ENCODE results near the gene TMC7.
"Not testable (repeated sequence)": the region's sequence is repeated elsewhere in the genome, so short reads cannot be mapped to it uniquely, and the experiment has no call there.

Gene TMC7

DNA sequence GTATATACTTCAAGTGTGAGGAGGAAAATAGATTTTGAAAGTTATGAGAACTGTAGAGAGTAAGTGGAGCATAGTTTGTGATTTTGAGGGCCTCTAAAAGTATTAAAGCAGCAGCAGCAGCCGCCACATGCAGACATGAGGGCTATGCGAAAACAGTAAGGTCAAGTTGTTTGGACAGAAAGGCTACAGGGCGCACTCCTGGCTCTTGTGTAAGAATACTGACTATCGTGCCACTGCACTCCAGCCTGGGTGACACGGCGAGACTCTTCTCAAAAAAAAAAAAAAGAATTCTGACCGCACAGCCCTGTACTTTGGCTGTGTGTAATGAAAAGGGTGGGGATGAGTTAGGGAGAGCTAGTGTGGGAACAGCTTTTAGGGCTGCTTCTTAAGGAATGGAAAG, 10.4 kb downstream of the TMC7 start:
- not testable (repeated sequence) for H3K27me3 ChIP-seq (ENCODE audit: insufficient read depth, low read length); H2AFZ ChIP-seq (ENCODE audit: low read depth, low read length); H3K4me3 ChIP-seq (ENCODE audit: low read length); H3K36me3 ChIP-seq (ENCODE audit: insufficient read depth, low read length); H3K9me3 ChIP-seq (ENCODE audit: low read length); H3K4me1 ChIP-seq (ENCODE audit: insufficient read depth, low read length)

DNA sequence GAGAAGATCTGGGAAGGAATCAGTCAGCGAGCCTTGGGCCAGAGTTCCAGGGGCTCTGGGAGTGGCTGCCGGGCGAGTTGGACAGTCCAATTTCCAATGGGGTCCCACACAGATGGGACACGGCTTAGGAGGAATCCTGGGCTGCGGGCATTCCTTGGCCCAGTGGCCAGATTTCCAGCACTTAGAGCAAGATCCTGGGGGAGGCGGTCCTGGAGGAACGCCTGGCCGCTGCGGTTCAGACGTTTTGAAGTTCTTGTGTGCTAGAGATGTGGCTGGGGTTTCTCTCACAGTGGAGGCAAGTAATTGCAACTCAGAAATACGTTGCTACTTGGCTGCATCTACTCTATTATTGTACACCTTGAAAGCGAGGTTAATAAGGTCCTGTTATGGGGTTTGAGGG, 11.7 kb downstream of the TMC7 start:
- not testable (repeated sequence) for H3K4me3 ChIP-seq (ENCODE audit: low read length); H3K27me3 ChIP-seq (ENCODE audit: insufficient read depth, low read length); H3K9me3 ChIP-seq (ENCODE audit: low read length); H3K4me1 ChIP-seq (ENCODE audit: insufficient read depth, low read length); H3K36me3 ChIP-seq (ENCODE audit: insufficient read depth, low read length); H2AFZ ChIP-seq (ENCODE audit: low read depth, low read length)

DNA sequence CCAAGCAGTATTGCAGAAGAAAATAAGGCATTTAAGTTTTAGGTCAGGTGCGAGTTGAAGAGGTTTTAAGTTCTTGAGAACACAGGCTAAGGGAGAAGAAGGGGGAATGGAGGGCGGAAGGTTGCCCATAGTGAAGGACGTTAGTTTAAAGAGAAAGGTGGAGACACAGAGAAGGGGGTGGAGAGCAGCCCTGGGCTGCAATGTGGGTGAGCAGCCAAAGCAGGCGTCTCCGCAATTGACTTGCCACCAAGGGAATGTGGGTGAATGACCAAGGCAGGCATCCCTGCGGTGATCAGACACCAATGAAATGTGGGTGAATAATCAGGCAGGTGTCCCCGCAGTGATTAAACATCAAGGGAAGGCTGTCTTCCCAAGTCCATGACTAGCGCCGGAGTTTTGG, 12.8 kb downstream of the TMC7 start:
- not testable (repeated sequence) for H2AFZ ChIP-seq (ENCODE audit: low read depth, low read length); H3K9me3 ChIP-seq (ENCODE audit: low read length); H3K4me1 ChIP-seq (ENCODE audit: insufficient read depth, low read length); H3K4me3 ChIP-seq (ENCODE audit: low read length); H3K36me3 ChIP-seq (ENCODE audit: insufficient read depth, low read length); H3K27me3 ChIP-seq (ENCODE audit: insufficient read depth, low read length)

DNA sequence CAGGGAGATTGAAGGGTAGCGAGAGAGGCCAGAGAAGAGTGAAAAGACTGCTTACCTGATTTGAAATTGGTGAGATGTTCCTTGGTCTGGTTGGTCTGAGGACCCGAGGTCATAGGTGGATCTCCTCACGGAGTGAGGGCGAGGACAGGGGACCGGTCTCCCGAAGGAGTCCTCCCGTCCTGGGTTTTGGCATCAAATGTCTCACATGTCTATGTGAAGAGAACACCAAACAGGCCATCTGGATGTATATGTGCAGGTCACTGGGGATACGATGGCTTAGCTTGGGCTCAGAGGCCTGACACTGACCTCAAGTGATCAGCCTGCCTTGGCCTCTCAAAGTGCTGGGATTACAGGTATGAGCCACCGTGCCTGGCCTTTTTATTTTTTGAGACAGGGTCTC, 13.3 kb downstream of the TMC7 start:
- not testable (repeated sequence) for H3K36me3 ChIP-seq (ENCODE audit: insufficient read depth, low read length); H3K27me3 ChIP-seq (ENCODE audit: insufficient read depth, low read length); H3K4me1 ChIP-seq (ENCODE audit: insufficient read depth, low read length); H3K4me3 ChIP-seq (ENCODE audit: low read length); H2AFZ ChIP-seq (ENCODE audit: low read depth, low read length); H3K9me3 ChIP-seq (ENCODE audit: low read length)

DNA sequence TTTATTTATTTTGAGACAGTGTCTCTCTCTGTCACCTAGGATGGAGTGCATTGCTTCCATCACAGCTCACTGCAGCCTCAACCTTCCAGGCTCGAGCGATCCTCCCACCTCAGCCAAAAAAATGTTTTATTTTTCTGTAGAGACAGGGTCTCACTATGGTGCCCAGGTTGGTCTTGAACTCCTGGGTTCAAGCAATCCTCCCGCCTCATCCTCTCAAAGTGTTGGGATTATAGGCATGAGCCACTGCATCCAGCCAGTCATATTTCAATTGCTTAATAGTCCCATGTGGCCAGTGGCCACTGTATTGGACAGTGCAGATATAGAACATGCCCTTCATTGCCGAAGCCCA, 15.3 kb downstream of the TMC7 start:
- no peak overlapping the region for H2AFZ ChIP-seq (ENCODE audit: low read depth, low read length)
- H3K4me1 ChIP-seq (ENCODE audit: insufficient read depth, low read length) = no peaks in the 10 kb centered on the region
- no peaks in the 10 kb centered on the region for H3K27me3 ChIP-seq (ENCODE audit: insufficient read depth, low read length)
- H3K36me3 ChIP-seq (ENCODE audit: insufficient read depth, low read length) = no peaks in the 10 kb centered on the region
- H3K4me3 ChIP-seq (ENCODE audit: low read length) = no peak overlapping the region
- peaks cover 2% of the 10 kb centered on the region for H3K9me3 ChIP-seq (ENCODE audit: low read length)

DNA sequence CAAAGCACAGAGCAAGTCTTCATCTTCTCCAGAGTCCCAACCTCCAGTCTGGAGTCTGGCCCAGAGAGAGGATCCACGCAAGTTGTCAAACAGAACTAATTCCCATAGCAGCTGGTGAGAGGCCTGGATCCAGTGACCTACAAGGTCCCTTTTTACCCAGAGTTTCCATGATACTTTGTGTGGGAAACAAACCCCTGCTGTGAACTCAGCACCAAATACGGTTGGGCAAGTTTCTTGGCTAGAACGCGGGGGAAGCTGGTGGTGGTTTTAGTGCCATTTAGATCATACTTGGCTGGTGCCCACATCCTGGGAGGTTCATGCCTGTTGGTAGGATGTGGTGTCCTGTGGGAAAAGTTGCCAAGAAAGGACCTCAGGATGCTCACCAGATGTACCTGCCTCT, 18.1 kb downstream of the TMC7 start:
- no peak overlapping the region for H2AFZ ChIP-seq (ENCODE audit: low read depth, low read length)
- peaks cover 15% of the 10 kb centered on the region for H3K4me1 ChIP-seq (ENCODE audit: insufficient read depth, low read length)
- H3K27me3 ChIP-seq (ENCODE audit: insufficient read depth, low read length) = no peaks in the 10 kb centered on the region
- H3K36me3 ChIP-seq (ENCODE audit: insufficient read depth, low read length) = no peaks in the 10 kb centered on the region
- H3K4me3 ChIP-seq (ENCODE audit: low read length) = no peak overlapping the region
- H3K9me3 ChIP-seq (ENCODE audit: low read length) = peaks cover 2% of the 10 kb centered on the region

DNA sequence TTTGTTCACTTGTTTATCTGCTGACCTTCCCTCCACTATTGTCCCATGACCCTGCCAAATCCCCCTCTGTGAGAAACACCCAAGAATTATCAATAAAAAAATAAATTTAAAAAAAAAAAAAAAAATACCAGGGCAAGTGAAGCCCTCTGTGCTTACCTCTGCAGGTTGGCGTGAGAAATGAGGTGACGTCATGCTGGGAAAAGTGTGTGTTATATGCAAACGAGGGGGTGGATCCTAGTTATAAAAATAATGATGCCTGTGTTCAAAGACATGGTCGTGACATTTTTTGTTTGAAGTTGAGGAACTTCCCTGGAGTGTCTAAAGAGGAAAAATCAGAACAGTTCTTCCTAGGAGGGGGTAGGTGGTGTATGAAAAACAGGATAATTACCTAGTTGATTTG, 20.2 kb downstream of the TMC7 start:
- H3K36me3 ChIP-seq (ENCODE audit: insufficient read depth, low read length) = no peaks in the 10 kb centered on the region
- peaks cover 3% of the 10 kb centered on the region for H3K9me3 ChIP-seq (ENCODE audit: low read length)
- H3K27me3 ChIP-seq (ENCODE audit: insufficient read depth, low read length) = no peaks in the 10 kb centered on the region
- no peak overlapping the region for H3K4me3 ChIP-seq (ENCODE audit: low read length)
- no peak overlapping the region for H2AFZ ChIP-seq (ENCODE audit: low read depth, low read length)
- H3K4me1 ChIP-seq (ENCODE audit: insufficient read depth, low read length) = peaks cover 21% of the 10 kb centered on the region

DNA sequence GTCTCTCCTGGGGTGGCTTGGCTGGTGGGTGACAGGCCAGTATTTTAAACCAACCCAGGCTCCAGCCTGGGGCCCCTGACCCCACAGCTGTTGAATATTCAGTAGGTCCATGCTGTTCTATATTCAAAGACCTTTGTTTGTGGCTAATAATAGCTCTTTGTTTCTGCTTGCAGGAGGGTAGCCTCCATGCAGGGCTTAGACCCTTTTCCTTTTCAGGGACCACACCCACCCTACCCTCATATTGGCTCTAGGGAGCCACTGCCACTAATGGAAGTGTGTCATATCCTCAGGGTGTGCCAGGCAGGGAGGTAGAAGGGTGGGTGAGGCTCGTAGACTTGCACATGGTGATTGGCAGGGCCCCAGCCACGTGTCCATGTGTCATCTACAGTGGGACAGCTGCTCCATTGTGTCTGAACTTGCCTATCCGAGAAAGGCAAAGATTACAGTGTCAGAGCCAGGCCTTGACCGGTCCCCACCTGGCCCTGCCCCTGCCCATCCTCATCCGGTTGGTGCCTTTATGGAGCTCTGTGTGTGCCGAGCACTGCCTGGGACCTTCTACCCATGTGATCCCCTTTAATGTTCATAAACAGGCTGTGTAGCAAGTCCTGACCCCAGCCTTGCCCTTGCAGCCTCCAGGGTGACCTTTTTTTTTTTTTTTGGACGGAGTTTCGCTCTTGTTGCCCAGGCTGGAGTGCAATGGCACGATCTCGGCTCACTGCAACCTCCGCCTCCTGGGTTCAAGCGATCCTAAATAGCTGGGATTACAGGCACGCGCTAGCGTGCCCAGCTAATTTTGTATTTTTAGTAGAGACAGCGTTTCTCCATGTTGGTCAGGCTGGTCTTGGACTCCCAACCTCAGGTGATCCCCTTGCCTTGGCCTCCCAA, 22.1 kb downstream of the TMC7 start:
- Histone ChIP-seq H3K36me3 (ENCODE audit: insufficient read depth, low read length) (peaks cover 3% of the 10 kb centered on the region), H3K9me3 (ENCODE audit: low read length) (peaks cover 11% of the 10 kb centered on the region), H3K27me3 (ENCODE audit: insufficient read depth, low read length) (no peaks in the 10 kb centered on the region), H2AFZ (ENCODE audit: low read depth, low read length) (peak overlapping the region; percentile 46), H3K4me3 (ENCODE audit: low read length) (no peak overlapping the region), H3K4me1 (ENCODE audit: insufficient read depth, low read length) (peaks cover 21% of the 10 kb centered on the region)

DNA sequence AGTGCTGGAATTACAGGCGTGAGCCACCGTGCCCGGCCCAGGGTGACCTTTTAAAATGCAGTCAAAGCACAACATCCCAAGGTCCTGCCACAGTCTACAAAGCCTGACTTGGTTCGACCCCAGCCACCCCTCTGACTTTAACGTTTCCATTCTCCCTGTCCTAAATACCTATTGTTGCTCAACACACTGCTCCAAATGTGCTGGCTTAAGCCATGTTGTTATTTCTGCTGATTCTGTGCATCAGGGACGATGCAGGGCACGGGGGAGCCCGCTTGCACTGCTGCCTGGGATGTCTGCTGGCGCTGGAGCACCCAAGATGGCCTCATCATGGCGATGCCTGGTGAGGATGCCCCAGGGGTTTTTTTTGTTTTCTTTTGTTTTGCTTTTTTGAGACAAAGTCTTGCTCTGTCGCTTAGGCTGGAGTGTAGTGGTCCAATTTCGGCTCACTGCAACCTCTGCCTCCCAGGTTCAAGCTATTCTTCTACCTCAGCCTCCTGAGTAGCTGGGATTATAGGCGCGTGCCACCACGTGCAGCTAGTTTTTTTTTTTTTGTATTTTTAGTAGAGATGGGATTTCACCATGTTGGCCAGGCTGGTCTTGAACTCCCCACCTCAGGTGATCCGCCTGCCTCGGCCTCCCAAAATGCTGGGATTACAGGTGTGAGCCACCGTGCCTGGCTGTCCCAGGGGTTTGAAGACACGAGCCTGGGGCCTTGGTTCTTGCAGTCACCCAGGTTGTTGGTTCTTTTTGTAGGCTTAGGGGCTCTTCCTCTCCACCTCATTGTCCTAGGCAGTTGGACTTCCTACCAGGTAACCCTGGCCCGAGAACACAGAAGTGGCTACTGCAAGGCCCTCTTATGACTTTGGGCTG, 22.9 kb downstream of the TMC7 start:
- Histone ChIP-seq H3K4me3 (ENCODE audit: low read length) (no peak overlapping the region), H3K36me3 (ENCODE audit: insufficient read depth, low read length) (peaks cover 3% of the 10 kb centered on the region), H3K9me3 (ENCODE audit: low read length) (peaks cover 13% of the 10 kb centered on the region), H3K27me3 (ENCODE audit: insufficient read depth, low read length) (no peaks in the 10 kb centered on the region), H2AFZ (ENCODE audit: low read depth, low read length) (no peak overlapping the region), H3K4me1 (ENCODE audit: insufficient read depth, low read length) (peaks cover 21% of the 10 kb centered on the region)

DNA sequence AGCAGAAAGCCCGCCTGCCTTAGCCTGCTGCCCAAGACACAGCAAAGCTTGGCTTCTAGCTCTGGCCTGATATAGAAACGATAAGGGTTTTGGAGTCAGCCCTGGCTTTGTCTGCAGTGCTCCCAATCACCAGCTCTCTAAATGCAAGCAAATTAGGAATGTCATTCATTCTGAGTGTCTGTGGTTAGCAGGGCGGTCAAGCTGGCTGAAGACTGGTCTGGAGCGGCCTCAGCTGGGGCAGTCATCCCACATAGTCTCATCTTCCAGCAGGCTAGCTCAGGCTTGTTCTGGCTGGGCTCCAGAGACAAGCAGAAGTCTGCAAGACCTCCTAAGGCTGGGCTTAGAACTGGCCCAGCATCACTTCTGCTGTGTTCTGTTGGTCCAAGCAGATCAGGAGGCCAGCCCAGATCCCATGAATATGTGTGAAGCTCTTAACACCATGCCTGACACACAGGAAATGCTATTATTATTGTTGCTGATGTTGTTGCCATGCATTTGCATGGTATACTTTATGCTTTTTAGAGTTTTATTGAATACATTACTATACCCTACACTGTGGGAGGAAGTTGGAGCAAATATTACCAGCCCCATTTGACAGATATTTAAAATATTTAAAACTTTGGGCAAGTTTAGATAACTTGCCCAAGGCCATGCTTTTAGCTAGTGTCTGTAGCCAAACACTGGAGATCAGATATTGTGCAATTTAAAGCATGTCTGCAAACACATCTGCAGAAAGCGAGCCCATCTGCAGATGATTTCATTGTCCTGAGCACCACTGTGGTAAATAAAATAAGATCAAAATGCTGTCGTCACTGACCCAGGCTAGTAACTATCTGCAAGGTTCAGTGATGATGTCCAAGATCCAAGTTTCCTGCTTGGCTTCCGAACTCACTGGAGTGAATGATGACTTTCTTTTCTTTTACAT, 24.8 kb downstream of the TMC7 start:
- Histone ChIP-seq H3K4me1 (ENCODE audit: insufficient read depth, low read length) (peaks cover 21% of the 10 kb centered on the region), H3K4me3 (ENCODE audit: low read length) (no peak overlapping the region), H3K9me3 (ENCODE audit: low read length) (peaks cover 11% of the 10 kb centered on the region), H2AFZ (ENCODE audit: low read depth, low read length) (no peak overlapping the region), H3K27me3 (ENCODE audit: insufficient read depth, low read length) (no peaks in the 10 kb centered on the region), H3K36me3 (ENCODE audit: insufficient read depth, low read length) (peaks cover 3% of the 10 kb centered on the region)

DNA sequence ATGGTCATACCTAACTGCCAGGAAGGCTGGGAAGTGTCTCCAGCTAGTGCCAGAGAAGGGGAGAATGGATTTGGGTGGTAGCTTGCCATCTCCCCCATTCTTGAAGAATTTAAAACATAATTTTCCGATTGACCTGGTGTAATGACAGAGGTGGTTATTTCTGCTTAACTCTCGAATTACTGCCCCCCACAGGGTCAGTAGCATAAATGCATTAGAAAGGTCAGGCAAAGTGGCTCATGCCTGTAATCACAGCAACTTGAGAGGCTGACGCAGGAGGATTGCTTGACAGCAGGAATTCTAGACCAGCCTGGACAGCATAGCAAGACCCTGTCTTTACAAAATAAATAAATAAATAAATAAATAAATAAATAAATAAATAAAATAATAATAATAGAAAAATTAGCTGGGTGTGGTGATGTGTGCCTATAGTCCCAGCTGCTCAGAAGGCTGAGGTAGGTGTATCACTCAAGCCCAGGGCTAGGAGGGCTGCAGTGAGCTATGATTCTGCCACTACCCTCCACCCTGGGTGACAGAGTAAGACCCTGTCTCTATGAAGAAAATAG, 27.5 kb downstream of the TMC7 start:
- Histone ChIP-seq H3K36me3 (ENCODE audit: insufficient read depth, low read length) (peaks cover 3% of the 10 kb centered on the region), H3K4me1 (ENCODE audit: insufficient read depth, low read length) (peaks cover 10% of the 10 kb centered on the region), H3K4me3 (ENCODE audit: low read length) (no peak overlapping the region)

DNA sequence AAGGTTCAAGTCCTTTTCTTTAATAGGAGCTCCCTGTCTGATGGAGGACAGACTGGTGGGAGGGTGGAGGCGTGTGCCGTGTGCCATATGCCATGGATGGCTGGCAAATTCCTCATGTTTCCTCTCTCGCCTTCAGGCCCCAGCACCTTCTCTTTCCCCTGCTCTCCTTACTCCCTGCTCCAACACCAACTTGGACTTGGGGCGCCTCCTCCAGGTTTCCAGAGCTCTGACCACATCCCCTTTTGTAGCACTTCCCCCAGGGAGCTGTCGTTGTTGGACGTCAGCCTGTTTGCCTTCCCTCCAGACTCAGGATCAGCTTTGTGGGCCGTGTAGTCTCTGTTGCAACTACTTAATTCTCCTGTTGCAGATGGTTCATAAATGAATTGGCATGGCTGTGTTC, 30.7 kb downstream of the TMC7 start:
- no peaks in the 10 kb centered on the region for H3K4me1 ChIP-seq (ENCODE audit: insufficient read depth, low read length)
- no peak overlapping the region for H3K4me3 ChIP-seq (ENCODE audit: low read length)
- no peak overlapping the region for H2AFZ ChIP-seq (ENCODE audit: low read depth, low read length)
- H3K36me3 ChIP-seq (ENCODE audit: insufficient read depth, low read length) = peaks cover 2% of the 10 kb centered on the region
- H3K27me3 ChIP-seq (ENCODE audit: insufficient read depth, low read length) = no peaks in the 10 kb centered on the region
- peaks cover 7% of the 10 kb centered on the region for H3K9me3 ChIP-seq (ENCODE audit: low read length)

More for the DNA sequence above, 27.5 kb downstream of the TMC7 start:
- Histone ChIP-seq H3K9me3 (ENCODE audit: low read length) (peaks cover 11% of the 10 kb centered on the region), H3K27me3 (ENCODE audit: insufficient read depth, low read length) (no peaks in the 10 kb centered on the region), H2AFZ (ENCODE audit: low read depth, low read length) (no peak overlapping the region)
